Ishikawa (cell line): ENCODE data around the gene NOXO1.

Experiments
- CEBPB ChIP-seq: IDR thresholded peaks from 2 replicates; pipeline ENCODE4 v1.6.1; 2012
- CREB1 ChIP-seq: IDR thresholded peaks from 2 replicates; pipeline ENCODE4 v1.6.1; 2012; ENCODE audit warnings: low read depth
- RAD21 ChIP-seq: IDR thresholded peaks from 2 replicates; pipeline ENCODE4 v1.6.1; 2012; ENCODE audit warnings: low read depth
- TAF1 ChIP-seq: IDR thresholded peaks from 2 replicates; pipeline ENCODE4 v1.6.1; 2012; ENCODE audit warnings: low read depth, mild to moderate bottlenecking
- TCF12 ChIP-seq: IDR thresholded peaks from 2 replicates; pipeline ENCODE4 v1.6.1; 2012; ENCODE audit warnings: low read depth
- TEAD4 ChIP-seq: IDR thresholded peaks from 2 replicates; pipeline ENCODE4 v1.6.1; 2012
- YY1 ChIP-seq: IDR thresholded peaks from 2 replicates; pipeline ENCODE4 v1.6.1; 2012; ENCODE audit warnings: low read depth
- TF ChIP-seq, protein P1 (sequence below): IDR thresholded peaks from 2 replicates; pipeline ENCODE4 v1.6.1; 2012
- TF ChIP-seq, protein P2 (sequence below): IDR thresholded peaks from 2 replicates; pipeline ENCODE4 v1.6.1; 2012; ENCODE audit warnings: low read depth, mild to moderate bottlenecking
- TF ChIP-seq, protein P3 (sequence below): IDR thresholded peaks from 2 replicates; pipeline ENCODE4 v1.6.1; 2012

DNA sequence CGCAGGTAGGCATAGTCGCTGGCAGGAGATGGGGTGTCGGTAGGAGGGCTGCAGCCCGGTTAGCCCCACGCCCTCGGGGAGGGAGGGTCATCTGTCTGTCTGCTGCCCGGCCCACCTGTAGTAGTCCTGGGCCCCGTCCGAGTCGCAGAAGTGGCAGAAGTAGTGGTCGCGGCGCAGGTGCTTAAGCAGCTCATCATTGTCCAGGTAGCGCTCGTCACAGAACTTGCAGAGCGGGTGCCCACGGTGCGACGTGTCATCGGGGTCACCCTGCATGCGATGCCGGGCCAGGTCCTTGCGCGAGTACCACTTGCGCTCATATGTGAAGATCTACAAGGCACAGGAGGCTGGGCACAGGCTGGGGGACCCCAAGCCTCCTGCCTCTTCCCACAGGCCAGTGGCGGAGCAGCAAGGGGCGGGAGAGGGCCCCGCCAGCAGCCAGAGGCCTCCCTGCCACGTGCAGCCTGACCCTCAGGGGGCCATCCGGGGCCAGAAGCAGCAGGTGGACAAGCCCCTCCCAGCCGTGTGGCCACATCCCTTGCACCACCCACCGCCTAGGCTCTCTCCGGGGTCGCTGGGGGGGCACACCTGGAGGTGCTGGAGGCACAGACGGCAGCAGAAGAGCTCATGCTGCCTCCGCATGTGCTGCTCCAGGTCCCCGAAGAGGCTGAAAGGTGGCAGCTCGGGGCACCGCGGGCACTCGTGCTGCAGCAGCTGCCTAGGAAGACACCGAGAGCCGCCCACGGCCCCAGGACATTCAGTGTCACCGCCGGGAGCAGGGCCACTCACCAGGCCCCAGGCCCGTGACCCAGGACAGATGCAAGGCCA is 21.3 kb upstream of the NOXO1 start:
- TF ChIP-seq CREB1 (no peak), RAD21 (no peak), CEBPB (no peak), TAF1 (no peak), TEAD4 (no peak), TCF12 (no peak), YY1 (no peak)
- TF ChIP-seq, protein P1, sequence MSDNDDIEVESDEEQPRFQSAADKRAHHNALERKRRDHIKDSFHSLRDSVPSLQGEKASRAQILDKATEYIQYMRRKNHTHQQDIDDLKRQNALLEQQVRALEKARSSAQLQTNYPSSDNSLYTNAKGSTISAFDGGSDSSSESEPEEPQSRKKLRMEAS = no peak
- TF ChIP-seq, protein P2, sequence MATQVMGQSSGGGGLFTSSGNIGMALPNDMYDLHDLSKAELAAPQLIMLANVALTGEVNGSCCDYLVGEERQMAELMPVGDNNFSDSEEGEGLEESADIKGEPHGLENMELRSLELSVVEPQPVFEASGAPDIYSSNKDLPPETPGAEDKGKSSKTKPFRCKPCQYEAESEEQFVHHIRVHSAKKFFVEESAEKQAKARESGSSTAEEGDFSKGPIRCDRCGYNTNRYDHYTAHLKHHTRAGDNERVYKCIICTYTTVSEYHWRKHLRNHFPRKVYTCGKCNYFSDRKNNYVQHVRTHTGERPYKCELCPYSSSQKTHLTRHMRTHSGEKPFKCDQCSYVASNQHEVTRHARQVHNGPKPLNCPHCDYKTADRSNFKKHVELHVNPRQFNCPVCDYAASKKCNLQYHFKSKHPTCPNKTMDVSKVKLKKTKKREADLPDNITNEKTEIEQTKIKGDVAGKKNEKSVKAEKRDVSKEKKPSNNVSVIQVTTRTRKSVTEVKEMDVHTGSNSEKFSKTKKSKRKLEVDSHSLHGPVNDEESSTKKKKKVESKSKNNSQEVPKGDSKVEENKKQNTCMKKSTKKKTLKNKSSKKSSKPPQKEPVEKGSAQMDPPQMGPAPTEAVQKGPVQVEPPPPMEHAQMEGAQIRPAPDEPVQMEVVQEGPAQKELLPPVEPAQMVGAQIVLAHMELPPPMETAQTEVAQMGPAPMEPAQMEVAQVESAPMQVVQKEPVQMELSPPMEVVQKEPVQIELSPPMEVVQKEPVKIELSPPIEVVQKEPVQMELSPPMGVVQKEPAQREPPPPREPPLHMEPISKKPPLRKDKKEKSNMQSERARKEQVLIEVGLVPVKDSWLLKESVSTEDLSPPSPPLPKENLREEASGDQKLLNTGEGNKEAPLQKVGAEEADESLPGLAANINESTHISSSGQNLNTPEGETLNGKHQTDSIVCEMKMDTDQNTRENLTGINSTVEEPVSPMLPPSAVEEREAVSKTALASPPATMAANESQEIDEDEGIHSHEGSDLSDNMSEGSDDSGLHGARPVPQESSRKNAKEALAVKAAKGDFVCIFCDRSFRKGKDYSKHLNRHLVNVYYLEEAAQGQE = no peak
- TF ChIP-seq, protein P3, sequence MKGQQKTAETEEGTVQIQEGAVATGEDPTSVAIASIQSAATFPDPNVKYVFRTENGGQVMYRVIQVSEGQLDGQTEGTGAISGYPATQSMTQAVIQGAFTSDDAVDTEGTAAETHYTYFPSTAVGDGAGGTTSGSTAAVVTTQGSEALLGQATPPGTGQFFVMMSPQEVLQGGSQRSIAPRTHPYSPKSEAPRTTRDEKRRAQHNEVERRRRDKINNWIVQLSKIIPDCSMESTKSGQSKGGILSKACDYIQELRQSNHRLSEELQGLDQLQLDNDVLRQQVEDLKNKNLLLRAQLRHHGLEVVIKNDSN = no peak
